ENCODE measurements around the gene COBL.

The COBL gene

GRCh38 chr7:50974240-50974639 lies 342.4 kb downstream of the COBL start:
- Histone ChIP-seq H3K4me3 (replicated peaks; ENCODE audit: low read depth, low read length) (no peak overlapping the region), H3K27me3 (replicated peaks; ENCODE audit: control insufficient read depth, insufficient read depth, low read length) (no peaks in the 10 kb centered on the region), H3K36me3 (ENCODE audit: control insufficient read depth, insufficient read depth, low read length) (no peaks in the 10 kb centered on the region)
- TF ChIP-seq CTCF (IDR thresholded peaks at IDR 0.05; ENCODE audit: insufficient read depth, low read length, poor library complexity, severe bottlenecking) = no peak
- no peak for DNase-seq (ENCODE audit: extremely low read depth, insufficient read length)

GRCh38 chr7:50973814-50974213 lies 342.8 kb downstream of the COBL start:
- TF ChIP-seq CTCF (IDR thresholded peaks at IDR 0.05; ENCODE audit: insufficient read depth, low read length, poor library complexity, severe bottlenecking) = no peak
- no peak for DNase-seq (ENCODE audit: extremely low read depth, insufficient read length)
- Histone ChIP-seq H3K4me3 (replicated peaks; ENCODE audit: low read depth, low read length) (no peak overlapping the region), H3K36me3 (ENCODE audit: control insufficient read depth, insufficient read depth, low read length) (no peaks in the 10 kb centered on the region), H3K27me3 (replicated peaks; ENCODE audit: control insufficient read depth, insufficient read depth, low read length) (no peaks in the 10 kb centered on the region)

- no peak for DNase-seq (ENCODE audit: extremely low read depth, insufficient read length)
- H3K27me3 ChIP-seq (replicated peaks; ENCODE audit: control insufficient read depth, insufficient read depth, low read length) = no peaks in the 10 kb centered on the region
- TF ChIP-seq CTCF (IDR thresholded peaks at IDR 0.05; ENCODE audit: insufficient read depth, low read length, poor library complexity, severe bottlenecking) = no peak
These were observed 346.5 kb downstream of the COBL start for GRCh38 chr7:50970092-50970491.

More at GRCh38 chr7:50970092-50970491, 346.5 kb downstream of the COBL start:
- H3K4me3 ChIP-seq (replicated peaks; ENCODE audit: low read depth, low read length) = no peak overlapping the region
- no peaks in the 10 kb centered on the region for H3K36me3 ChIP-seq (ENCODE audit: control insufficient read depth, insufficient read depth, low read length)

Data from GM06990 (cell line).